H1 (cell line): ENCODE results near the gene LRRC46. TPM values are rescaled to one million over a fixed set of nuclear protein-coding genes. Genes with fewer than 3 reads are reported as not detected.

ENCODE experiments used
- CTCF ChIA-PET: fragments of 300-600 bp; sonication (Branson Sonifier 250); formaldehyde crosslinking; loops from one replicate; lab custom pipeline; 2021; ENCODE audit not compliant: partially characterized antibody; lab: Charles Lee
- POLR2A ChIA-PET: fragments of 300-600 bp; sonication (Branson Sonifier 250); formaldehyde crosslinking; loops from one replicate; lab custom pipeline; 2021; ENCODE audit warnings: inconsistent platforms; ENCODE audit not compliant: partially characterized antibody; lab: Charles Lee
- DNase-seq, 2 experiments: peaks; one replicate each; pipeline versions ENCODE4 v3.0.0 to v3.0.0-alpha.2; 2010 to 2022; ENCODE audit warnings: low spot score in 2 of 2, low read depth in 1 of 2, mixed read lengths in 1 of 2
- FAIRE-seq: peaks from 2 replicates; lab custom pipeline; 2011; peaks lifted over from hg19 to GRCh38; lab: Jason Lieb, UNC
- H2AFZ ChIP-seq: 2 replicates; pipeline ENCODE4 v1.8.1; 2012; ENCODE audit warnings: low read length, inconsistent platforms
- H2AK5ac ChIP-seq: 2 replicates; pipeline ENCODE4 v1.6.1; 2013; ENCODE audit warnings: low read depth, low read length
- H2BK120ac ChIP-seq: replicated peaks from 2 replicates; pipeline ENCODE3; 2013; ENCODE audit warnings: low read depth, low read length, inconsistent platforms
- H2BK12ac ChIP-seq: 2 replicates; pipeline ENCODE4 v1.6.1; 2013; ENCODE audit warnings: low read depth, low read length
- H2BK15ac ChIP-seq: 2 replicates; pipeline ENCODE4 v1.6.1; 2013; ENCODE audit warnings: low read length
- H2BK20ac ChIP-seq: 2 replicates; pipeline ENCODE4 v1.6.1; 2013; ENCODE audit warnings: low read length
- H2BK5ac ChIP-seq: 2 replicates; pipeline ENCODE4 v1.6.1; 2013; ENCODE audit warnings: low read depth, low read length
- H3K14ac ChIP-seq: 2 replicates; pipeline ENCODE4 v1.6.1; 2013; ENCODE audit warnings: inconsistent platforms; ENCODE audit not compliant: insufficient read length
- H3K18ac ChIP-seq: 2 replicates; pipeline ENCODE4 v1.6.1; 2013; ENCODE audit warnings: low read length; ENCODE audit errors: extremely low read depth
- H3K23ac ChIP-seq: 2 replicates; pipeline ENCODE4 v1.6.1; 2013; ENCODE audit warnings: inconsistent platforms; ENCODE audit not compliant: insufficient read length
- H3K23me2 ChIP-seq: 2 replicates; pipeline ENCODE4 v1.6.1; 2013; ENCODE audit warnings: low read depth, low read length
- H3K27ac ChIP-seq: 2 replicates; pipeline ENCODE4 v1.6.1; 2011; ENCODE audit warnings: low read depth, low read length, inconsistent platforms
- H3K27me3 ChIP-seq, 4 experiments: replicated peaks in 1 of 4; 1 replicate in 1 of 4; 2 replicates in 3 of 4; pipeline versions ENCODE4 v1.6.1 to v1.8.1; 2011 to 2013; ENCODE audit warnings: low read length in 3 of 4, mild to moderate bottlenecking in 3 of 4, inconsistent platforms in 2 of 4, mixed read lengths in 2 of 4, moderate library complexity in 1 of 4; ENCODE audit not compliant: control insufficient read depth in 3 of 4, insufficient read depth in 3 of 4; ENCODE audit errors: extremely low read depth in 1 of 4
- H3K36me3 ChIP-seq, 4 experiments: 2 replicates each; pipeline versions ENCODE4 v1.6.1 to v1.8.1; 2011 to 2013; ENCODE audit warnings: mild to moderate bottlenecking in 4 of 4, low read length in 3 of 4, moderate library complexity in 2 of 4, control low read depth in 1 of 4, inconsistent platforms in 1 of 4; ENCODE audit not compliant: insufficient read depth in 4 of 4, control insufficient read depth in 2 of 4
- H3K4ac ChIP-seq: replicated peaks from 2 replicates; pipeline ENCODE3; 2013; ENCODE audit warnings: low read length, low read depth, mixed read lengths, inconsistent platforms; ENCODE audit not compliant: insufficient read length
- H3K4me1 ChIP-seq, 4 experiments: replicated peaks in 1 of 4; 1 replicate in 1 of 4; 2 replicates in 3 of 4; pipeline versions ENCODE4 v1.6.1 to v1.8.1; 2011 to 2013; ENCODE audit warnings: low read length in 3 of 4, inconsistent platforms in 2 of 4, mixed read lengths in 1 of 4; ENCODE audit not compliant: insufficient read depth in 4 of 4, control insufficient read depth in 3 of 4
- H3K4me2 ChIP-seq, 2 experiments: 2 replicates each; pipeline versions ENCODE4 v1.6.1 to v1.8.1; 2011 to 2013; ENCODE audit warnings: low read depth in 2 of 2, low read length in 2 of 2, control low read depth in 1 of 2, inconsistent platforms in 1 of 2, mild to moderate bottlenecking in 1 of 2; ENCODE audit not compliant: insufficient read depth in 1 of 2
- H3K4me3 ChIP-seq, 4 experiments: fragments of 200-600, 300-600 bp in 1 of 4; sonication (generic), shearing (Covaris generic), sonication (Bioruptor Twin) in 1 of 4; 2 replicates each; pipeline versions ENCODE4 v1.5.1 to v1.8.1; 2011 to 2016; ENCODE audit warnings: low read length in 4 of 4, low read depth in 3 of 4, control low read depth in 2 of 4, inconsistent platforms in 2 of 4, mild to moderate bottlenecking in 2 of 4, mixed read lengths in 1 of 4, moderate library complexity in 1 of 4; ENCODE audit not compliant: insufficient read depth in 2 of 4; ENCODE audit errors: extremely low read depth in 1 of 4
- H3K56ac ChIP-seq: replicated peaks from 2 replicates; pipeline ENCODE3; 2013; ENCODE audit warnings: low read depth, mild to moderate bottlenecking, mixed read lengths, low read length, inconsistent platforms; ENCODE audit not compliant: insufficient read length
- H3K79me1 ChIP-seq: 2 replicates; pipeline ENCODE4 v1.6.1; 2013; ENCODE audit warnings: low read depth, low read length, control low read depth
- H3K79me2 ChIP-seq, 2 experiments: 2 replicates each; pipeline versions ENCODE4 v1.6.1 to v1.8.1; 2012 to 2013; ENCODE audit warnings: low read length in 2 of 2, mild to moderate bottlenecking in 2 of 2, inconsistent platforms in 1 of 2; ENCODE audit not compliant: insufficient read depth in 2 of 2, control insufficient read depth in 1 of 2
- H3K9ac ChIP-seq, 4 experiments: replicated peaks in 1 of 4; 1 replicate in 1 of 4; 2 replicates in 3 of 4; pipeline versions ENCODE4 v1.6.1 to v1.8.1; 2011 to 2013; ENCODE audit warnings: low read depth in 3 of 4, low read length in 3 of 4, control low read depth in 2 of 4, mild to moderate bottlenecking in 2 of 4, moderate library complexity in 2 of 4, inconsistent platforms in 1 of 4; ENCODE audit errors: extremely low read depth in 1 of 4
- H3K9me3 ChIP-seq, 2 experiments: 2 replicates each; pipeline versions ENCODE4 v1.6.1 to v1.8.1; 2012 to 2013; ENCODE audit warnings: mild to moderate bottlenecking in 2 of 2, moderate library complexity in 2 of 2, control low read depth in 1 of 2, inconsistent platforms in 1 of 2, low read depth in 1 of 2, low read length in 1 of 2, mixed read lengths in 1 of 2; ENCODE audit not compliant: insufficient read depth in 2 of 2
- H4K20me1 ChIP-seq, 2 experiments: replicated peaks in 1 of 2; 2 replicates each; pipeline versions ENCODE3 to v1.8.1; 2011 to 2013; ENCODE audit warnings: inconsistent platforms in 2 of 2, low read length in 2 of 2, mild to moderate bottlenecking in 1 of 2; ENCODE audit not compliant: insufficient read depth in 2 of 2, control insufficient read depth in 1 of 2
- H4K5ac ChIP-seq: 2 replicates; pipeline ENCODE4 v1.6.1; 2013; ENCODE audit warnings: low read length, low read depth, mixed read lengths, inconsistent platforms; ENCODE audit not compliant: insufficient read length
- H4K8ac ChIP-seq: 2 replicates; pipeline ENCODE4 v1.8.0; 2013; ENCODE audit warnings: mild to moderate bottlenecking, moderate library complexity, low read length, inconsistent platforms; ENCODE audit not compliant: insufficient read depth; ENCODE audit errors: extremely low read depth
- H4K91ac ChIP-seq: replicated peaks from 2 replicates; pipeline ENCODE3; 2013; ENCODE audit warnings: low read length, mixed read lengths, inconsistent platforms; ENCODE audit not compliant: insufficient read length
- BCL11A ChIP-seq, 2 experiments: IDR thresholded peaks; one replicate each; pipeline ENCODE4 v1.6.1; 2011; ENCODE audit warnings: low read depth in 2 of 2, low read length in 2 of 2, mild to moderate bottlenecking in 2 of 2
- CTBP2 ChIP-seq: IDR thresholded peaks from 2 replicates; pipeline ENCODE4 v1.7.0; 2011; ENCODE audit warnings: borderline replicate concordance, mild to moderate bottlenecking, moderate library complexity, mixed read lengths, low read length; ENCODE audit not compliant: insufficient read depth, insufficient read length
- GABPA ChIP-seq: IDR thresholded peaks from 2 replicates; pipeline ENCODE4 v1.6.1; 2011; ENCODE audit warnings: mild to moderate bottlenecking, low read length, moderate library complexity, borderline replicate concordance; ENCODE audit not compliant: insufficient read depth
- HDAC2 ChIP-seq, 2 experiments: fragments of 300-600 bp in 1 of 2; sonication (generic) in 1 of 2; IDR thresholded peaks; 2 replicates each; pipeline ENCODE4 v1.6.1; 2011 to 2012; ENCODE audit warnings: low read depth in 2 of 2, low read length in 2 of 2, mild to moderate bottlenecking in 2 of 2, moderate library complexity in 2 of 2, borderline replicate concordance in 1 of 2, inconsistent platforms in 1 of 2
- KDM5A ChIP-seq: fragments of 200-600 bp; IDR thresholded peaks from 2 replicates; pipeline ENCODE4 v1.7.1; 2012; ENCODE audit warnings: mild to moderate bottlenecking, low read length, inconsistent platforms, mixed read lengths
- MAFK ChIP-seq: IDR thresholded peaks from 2 replicates; pipeline ENCODE4 v1.6.1; 2012; ENCODE audit warnings: low read depth, mild to moderate bottlenecking, improper control_type of control experiment, low read length
- WGBS, 2 experiments: shearing (Covaris generic) in 1 of 2; methylation state at CpG; one replicate each; pipeline versions ENCODE4 v1.1.6 to v1.1.7; 2013 to 2015; ENCODE audit warnings: low lambda C conversion rate in 2 of 2, mixed read lengths in 2 of 2, inconsistent platforms in 1 of 2, low coverage in 1 of 2, missing lambda C conversion rate in 1 of 2; ENCODE audit not compliant: insufficient replicate concordance in 2 of 2, insufficient coverage in 1 of 2, insufficient read length in 1 of 2; ENCODE audit errors: extremely low coverage in 1 of 2, missing lambda C conversion rate in 1 of 2; 5-methylcytosine and 5-hydroxymethylcytosine counted together
- polyA plus RNA-seq, 7 experiments: library from polyadenylated mRNA; depleted of rRNA in 3 of 7; stranded (reverse) in 5 of 7; unstranded in 2 of 7; fragments of >200 nt in 5 of 7; fragments of 200-250 nt in 2 of 7; gene quantifications; 1 replicate in 5 of 7; 2 replicates in 1 of 7; 4 replicates in 1 of 7; pipeline versions ENCODE4 v1.2.1 to v1.2.3, GENCODE V29; 2011 to 2013; ENCODE audit warnings: missing spikeins in 2 of 7, mixed read lengths in 2 of 7
- total RNA-seq: library from RNA; stranded (reverse); fragmentation: NEBNext Ultra II Directional; extraction: Animal tissue kit (Norgen Biotek cat#: 25700); gene quantifications from 2 replicates; pipeline ENCODE4 v1.2.1, GENCODE V29; 2021
- TF ChIP-seq, protein P1 (sequence below), 3 experiments: IDR thresholded peaks; 1 replicate in 2 of 3; 2 replicates in 1 of 3; pipeline versions ENCODE4 v1.5.1 to v1.6.1; 2011; ENCODE audit warnings: low read length in 3 of 3, mild to moderate bottlenecking in 3 of 3, inconsistent platforms in 2 of 3, low read depth in 1 of 3, moderate library complexity in 1 of 3; ENCODE audit not compliant: insufficient read depth in 1 of 3; ENCODE audit errors: control extremely low read depth in 1 of 3
- TF ChIP-seq, protein P2 (sequence below): IDR thresholded peaks from 2 replicates; pipeline ENCODE4 v1.6.1; 2011; ENCODE audit warnings: low read length, improper control_type of control experiment

Gene LRRC46
- total and polyA plus RNA-seq, 2 of the 8 experiments (the other 6 are each of a cell fraction or from before 2014, with no cell fraction given): 0.18 TPM; not detected in 1

DNA sequence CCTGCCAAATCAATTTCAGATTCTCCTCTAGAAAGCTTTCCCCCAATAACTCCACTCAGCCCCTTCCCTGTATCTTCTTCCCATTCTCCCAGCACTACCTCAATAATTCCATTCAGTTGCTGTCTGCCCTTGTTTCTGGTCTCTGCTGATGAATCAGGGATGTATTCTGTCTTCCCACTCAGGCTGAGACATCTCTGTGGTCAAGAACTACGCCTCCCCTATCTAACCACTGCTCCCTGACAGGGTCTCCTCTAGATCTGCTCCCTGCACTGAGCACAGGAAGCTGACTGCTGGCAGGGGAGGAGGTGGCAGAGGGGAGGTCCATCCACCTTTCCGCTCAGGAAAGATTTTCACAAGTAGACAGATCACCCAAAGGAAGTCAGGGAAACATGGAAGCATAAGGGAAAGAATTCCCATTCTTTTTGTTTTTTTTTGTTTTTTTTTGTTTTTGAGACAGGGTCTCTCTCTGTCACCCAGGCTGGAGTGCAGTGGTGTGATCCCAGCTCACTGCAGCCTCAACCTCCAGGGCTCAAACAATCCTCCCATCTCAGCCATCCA is 47.6 kb downstream of the LRRC46 start:
- Histone ChIP-seq H3K14ac (no peak overlapping the region), H3K4me3 (no peak overlapping the region), H2BK5ac (no peak overlapping the region), H2BK12ac (no peak overlapping the region), H3K79me1 (no peaks in the 10 kb centered on the region), H3K9ac (no peak overlapping the region), H3K79me2 (no peaks in the 10 kb centered on the region), H3K4me1 (peaks cover 5 to 22% (median 15%) of the 10 kb centered on the region in 4 experiments), H3K36me3 (no peaks in the 10 kb centered on the region), H2AFZ (no peak overlapping the region), H3K18ac (no peak overlapping the region), H3K56ac (no peak overlapping the region), H3K27me3 (peaks cover 0 to 4% (median 2%) of the 10 kb centered on the region in 4 experiments; a peak in 2 of 7 replicates), H3K23ac (no peak overlapping the region), H4K91ac (no peak overlapping the region), H2AK5ac (no peak overlapping the region), H4K8ac (no peak overlapping the region), H2BK15ac (no peak overlapping the region), H3K9me3 (no peaks in the 10 kb centered on the region), H2BK120ac (no peak overlapping the region), H3K4me2 (no peak overlapping the region), H3K4ac (no peak overlapping the region), H3K27ac (no peak overlapping the region), H3K23me2 (no peaks in the 10 kb centered on the region), H4K20me1 (no peaks in the 10 kb centered on the region), H2BK20ac (no peak overlapping the region), H4K5ac (no peak overlapping the region)
- 79% methylated on average over 2 of the region's 2 CpGs; no CpG with 5 or more reads in 1 of the 2 experiments for WGBS, 2 experiments
- FAIRE-seq (no peak), DNase-seq (no peak)
- CTCF ChIA-PET: interaction anchor here (0.6 to 18.8 kb wide), 5 partner anchors 11 to 201 kb away, joined by 3 to 1206 read pairs (median 4); partner anchors contain the start of genes SCRN2 and SP6
- POLR2A ChIA-PET: interaction anchor here (0.6 to 1.4 kb wide), 3 partner anchors 12 to 28 kb away, joined by 3 to 7 read pairs (median 5); partner anchors contain the start of gene SP6
- TF ChIP-seq GABPA (no peak), MAFK (no peak), CTBP2 (no peak), BCL11A (IDR thresholded peaks at IDR 0.05; ENCODE audit: low read depth in 2 of 2, low read length in 2 of 2) (no peak), HDAC2 (IDR thresholded peaks at IDR 0.05; ENCODE audit: borderline replicate concordance in 1 of 2, low read depth in 2 of 2, low read length in 2 of 2) (no peak), KDM5A (no peak)
- TF ChIP-seq, protein P1, sequence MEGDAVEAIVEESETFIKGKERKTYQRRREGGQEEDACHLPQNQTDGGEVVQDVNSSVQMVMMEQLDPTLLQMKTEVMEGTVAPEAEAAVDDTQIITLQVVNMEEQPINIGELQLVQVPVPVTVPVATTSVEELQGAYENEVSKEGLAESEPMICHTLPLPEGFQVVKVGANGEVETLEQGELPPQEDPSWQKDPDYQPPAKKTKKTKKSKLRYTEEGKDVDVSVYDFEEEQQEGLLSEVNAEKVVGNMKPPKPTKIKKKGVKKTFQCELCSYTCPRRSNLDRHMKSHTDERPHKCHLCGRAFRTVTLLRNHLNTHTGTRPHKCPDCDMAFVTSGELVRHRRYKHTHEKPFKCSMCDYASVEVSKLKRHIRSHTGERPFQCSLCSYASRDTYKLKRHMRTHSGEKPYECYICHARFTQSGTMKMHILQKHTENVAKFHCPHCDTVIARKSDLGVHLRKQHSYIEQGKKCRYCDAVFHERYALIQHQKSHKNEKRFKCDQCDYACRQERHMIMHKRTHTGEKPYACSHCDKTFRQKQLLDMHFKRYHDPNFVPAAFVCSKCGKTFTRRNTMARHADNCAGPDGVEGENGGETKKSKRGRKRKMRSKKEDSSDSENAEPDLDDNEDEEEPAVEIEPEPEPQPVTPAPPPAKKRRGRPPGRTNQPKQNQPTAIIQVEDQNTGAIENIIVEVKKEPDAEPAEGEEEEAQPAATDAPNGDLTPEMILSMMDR (IDR thresholded peaks at IDR 0.05; ENCODE audit: control extremely low read depth in 1 of 3, insufficient read depth in 1 of 3, low read depth in 1 of 3, low read length in 3 of 3): no peak
- TF ChIP-seq, protein P2, sequence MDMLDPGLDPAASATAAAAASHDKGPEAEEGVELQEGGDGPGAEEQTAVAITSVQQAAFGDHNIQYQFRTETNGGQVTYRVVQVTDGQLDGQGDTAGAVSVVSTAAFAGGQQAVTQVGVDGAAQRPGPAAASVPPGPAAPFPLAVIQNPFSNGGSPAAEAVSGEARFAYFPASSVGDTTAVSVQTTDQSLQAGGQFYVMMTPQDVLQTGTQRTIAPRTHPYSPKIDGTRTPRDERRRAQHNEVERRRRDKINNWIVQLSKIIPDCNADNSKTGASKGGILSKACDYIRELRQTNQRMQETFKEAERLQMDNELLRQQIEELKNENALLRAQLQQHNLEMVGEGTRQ: no peak
